ENCODE measurements around the gene VSIG10. TPM values are rescaled to one million over a fixed set of nuclear protein-coding genes. Genes with fewer than 3 reads are reported as not detected.
A peak's percentile ranks its signal among the peaks of the same experiment; 100 is the strongest.

Gene VSIG10
- total RNA-seq, 1 donor from 2014 or later: 24.6 TPM

GRCh38 chr12:118055144-118055557, 48.7 kb downstream of the VSIG10 start:
- DNase-seq (ENCODE audit: low read depth): peak; percentile 73
- TF ChIP-seq, protein P1, sequence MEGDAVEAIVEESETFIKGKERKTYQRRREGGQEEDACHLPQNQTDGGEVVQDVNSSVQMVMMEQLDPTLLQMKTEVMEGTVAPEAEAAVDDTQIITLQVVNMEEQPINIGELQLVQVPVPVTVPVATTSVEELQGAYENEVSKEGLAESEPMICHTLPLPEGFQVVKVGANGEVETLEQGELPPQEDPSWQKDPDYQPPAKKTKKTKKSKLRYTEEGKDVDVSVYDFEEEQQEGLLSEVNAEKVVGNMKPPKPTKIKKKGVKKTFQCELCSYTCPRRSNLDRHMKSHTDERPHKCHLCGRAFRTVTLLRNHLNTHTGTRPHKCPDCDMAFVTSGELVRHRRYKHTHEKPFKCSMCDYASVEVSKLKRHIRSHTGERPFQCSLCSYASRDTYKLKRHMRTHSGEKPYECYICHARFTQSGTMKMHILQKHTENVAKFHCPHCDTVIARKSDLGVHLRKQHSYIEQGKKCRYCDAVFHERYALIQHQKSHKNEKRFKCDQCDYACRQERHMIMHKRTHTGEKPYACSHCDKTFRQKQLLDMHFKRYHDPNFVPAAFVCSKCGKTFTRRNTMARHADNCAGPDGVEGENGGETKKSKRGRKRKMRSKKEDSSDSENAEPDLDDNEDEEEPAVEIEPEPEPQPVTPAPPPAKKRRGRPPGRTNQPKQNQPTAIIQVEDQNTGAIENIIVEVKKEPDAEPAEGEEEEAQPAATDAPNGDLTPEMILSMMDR (conservative IDR thresholded peaks at IDR 0.05; ENCODE audit: low read depth, low read length): peak; percentile 91

DNA sequence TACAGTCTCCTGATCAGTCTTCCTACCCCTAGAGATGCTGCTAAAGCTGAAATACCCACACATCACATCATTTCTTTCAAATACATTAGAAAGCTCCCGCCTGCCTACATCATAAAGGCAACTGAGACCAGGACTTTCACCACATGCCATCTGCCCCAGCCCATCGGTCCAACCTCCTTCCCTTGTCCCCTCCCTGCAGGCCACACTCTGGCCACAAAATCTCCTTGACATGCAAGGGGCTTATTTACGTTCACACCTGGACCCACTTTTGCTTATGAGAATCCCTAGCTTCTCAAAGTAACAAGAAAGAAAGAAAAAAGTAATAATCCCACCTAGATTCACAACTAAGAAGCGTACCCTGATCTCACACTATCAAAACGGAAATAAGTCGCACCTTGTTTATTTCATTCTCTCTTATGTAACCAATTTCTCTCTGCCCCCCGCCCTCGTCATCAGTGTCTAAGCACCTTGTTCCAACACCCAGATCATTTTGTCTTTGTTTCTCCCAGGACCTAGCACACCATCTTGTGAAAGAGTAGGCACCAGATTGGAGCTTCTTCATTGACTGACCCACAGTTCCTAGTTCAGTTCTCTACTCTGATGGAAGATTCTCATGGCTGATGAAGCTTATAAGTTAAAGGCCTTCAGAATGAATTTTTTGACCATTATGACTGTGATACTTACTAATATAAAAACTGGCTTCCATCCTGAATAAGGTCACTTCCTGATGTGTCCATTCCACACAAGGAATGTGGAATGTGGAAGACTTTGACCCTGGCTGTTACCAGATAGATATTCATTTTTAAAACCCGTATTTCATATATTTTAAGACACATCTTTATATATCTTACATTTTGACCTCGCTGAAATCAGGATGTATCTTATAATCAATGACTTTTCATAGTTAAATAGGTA, 50.5 kb downstream of the VSIG10 start:
- TF ChIP-seq, protein P1 (conservative IDR thresholded peaks at IDR 0.05; ENCODE audit: low read depth, low read length): no peak
- no peak overlapping the region for H3K4me3 ChIP-seq (ENCODE audit: low read depth, low read length)
- no peak for DNase-seq (ENCODE audit: low read depth)

More at GRCh38 chr12:118055144-118055557, 48.7 kb downstream of the VSIG10 start:
- H3K4me3 ChIP-seq (ENCODE audit: low read depth, low read length): no peak overlapping the region

DNA sequence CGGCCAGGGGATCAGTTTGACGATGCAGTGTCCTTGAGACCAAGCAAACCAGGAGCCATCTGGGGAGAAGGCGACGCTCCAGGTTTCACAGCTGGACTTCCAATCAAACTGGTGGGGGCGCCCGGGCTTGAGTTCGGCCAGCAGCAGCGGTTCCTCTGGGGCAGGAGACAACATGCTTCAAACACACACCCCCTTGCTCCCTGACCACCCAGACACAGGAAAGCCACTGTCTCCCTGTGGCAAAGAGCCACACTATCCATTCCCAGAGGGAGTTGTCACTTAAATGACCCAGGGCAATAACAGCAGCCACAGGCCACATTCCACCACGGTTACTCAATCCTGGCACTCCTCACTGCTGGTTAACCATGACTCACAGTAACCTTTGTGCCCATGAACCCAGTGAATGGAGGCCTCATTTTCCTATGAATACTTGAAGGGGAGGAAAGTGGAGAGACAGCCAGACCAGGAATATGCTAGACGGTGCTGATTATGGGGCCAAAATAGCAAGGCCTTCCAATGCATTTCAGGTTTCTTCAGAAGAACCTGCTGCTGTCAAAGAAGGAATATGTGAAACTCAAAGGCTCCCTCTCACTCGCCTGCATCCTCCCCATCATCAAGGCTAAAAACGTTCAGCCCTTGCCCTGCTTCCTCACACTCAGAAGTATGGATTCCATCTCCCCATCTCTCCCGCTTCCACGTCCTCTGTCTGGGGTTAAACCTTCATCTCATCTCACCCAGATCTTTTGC, 51.3 kb downstream of the VSIG10 start:
- no peak overlapping the region for H3K4me3 ChIP-seq (ENCODE audit: low read depth, low read length)

DNA sequence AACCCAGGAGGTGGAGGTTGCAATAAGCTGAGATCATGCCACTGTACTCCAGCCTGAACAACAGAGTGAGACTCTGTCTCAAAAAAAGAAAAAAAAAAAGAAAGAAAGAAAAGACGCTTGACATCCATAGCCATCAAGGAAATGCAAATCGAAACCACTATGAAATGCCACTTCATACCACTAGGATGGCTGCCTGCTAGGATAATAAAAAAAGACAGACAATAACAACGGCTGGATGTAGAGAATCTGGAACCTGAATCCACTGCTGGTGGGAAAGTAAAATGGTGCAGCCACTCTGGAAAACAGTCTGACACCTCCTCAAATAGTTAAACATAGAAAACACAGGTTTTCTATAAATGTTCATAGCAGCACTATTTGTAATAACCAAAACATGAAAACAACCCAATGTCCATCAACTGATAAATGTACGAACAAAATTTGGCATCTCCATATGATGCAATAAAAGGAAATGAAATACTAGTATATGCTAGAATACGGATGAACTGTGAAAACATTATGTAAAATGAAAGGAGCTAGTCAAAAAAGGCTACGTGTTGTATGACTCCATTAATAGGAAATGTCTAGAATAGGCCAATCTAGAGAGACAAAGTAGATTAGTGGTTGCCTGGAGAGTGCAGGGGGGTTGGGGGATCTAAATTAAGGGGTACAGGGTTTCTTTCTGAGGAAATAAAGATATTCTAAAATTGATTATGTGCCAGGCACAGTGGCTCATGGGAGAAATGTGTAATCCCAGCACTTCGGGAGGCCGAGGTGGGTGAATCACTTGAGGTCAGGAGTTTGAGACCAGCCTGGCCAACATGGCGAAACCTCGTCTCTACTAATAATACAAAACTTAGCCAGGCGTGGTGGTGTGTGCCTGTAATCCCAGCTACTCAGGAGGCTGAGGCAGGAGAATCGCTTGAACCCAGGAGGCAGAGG, 52.6 kb downstream of the VSIG10 start:
- DNase-seq (ENCODE audit: low read depth): no peak
- no peak overlapping the region for H3K4me3 ChIP-seq (ENCODE audit: low read depth, low read length)
- TF ChIP-seq, protein P1 (conservative IDR thresholded peaks at IDR 0.05; ENCODE audit: low read depth, low read length): no peak

More for the DNA sequence above, 51.3 kb downstream of the VSIG10 start:
- TF ChIP-seq, protein P1 (conservative IDR thresholded peaks at IDR 0.05; ENCODE audit: low read depth, low read length): no peak
- peak; percentile 92 for DNase-seq (ENCODE audit: low read depth)

- DNase-seq (ENCODE audit: low read depth): no peak
- H3K4me3 ChIP-seq (ENCODE audit: low read depth, low read length): no peak overlapping the region
- TF ChIP-seq, protein P1 (conservative IDR thresholded peaks at IDR 0.05; ENCODE audit: low read depth, low read length): no peak
These were observed 57.4 kb downstream of the VSIG10 start for GRCh38 chr12:118046430-118046829.

- DNase-seq (ENCODE audit: low read depth): no peak
- H3K4me3 ChIP-seq (ENCODE audit: low read depth, low read length): no peak overlapping the region
- TF ChIP-seq, protein P1 (conservative IDR thresholded peaks at IDR 0.05; ENCODE audit: low read depth, low read length): no peak
These were observed 59.2 kb downstream of the VSIG10 start for GRCh38 chr12:118044577-118044976.
